GM19463 (cell line): ENCODE results near the gene FBLN5.
A peak's percentile ranks its signal among the peaks of the same experiment; 100 is the strongest.

ENCODE experiments used
- ATAC-seq: cut with Tn5 transposase; IDR thresholded peaks from one replicate; pipeline ENCODE4 v1.9.1; 2021; ENCODE audit warnings: mild to moderate bottlenecking, moderate library complexity; ENCODE audit not compliant: unreplicated experiment

FBLN5 gene

DNA sequence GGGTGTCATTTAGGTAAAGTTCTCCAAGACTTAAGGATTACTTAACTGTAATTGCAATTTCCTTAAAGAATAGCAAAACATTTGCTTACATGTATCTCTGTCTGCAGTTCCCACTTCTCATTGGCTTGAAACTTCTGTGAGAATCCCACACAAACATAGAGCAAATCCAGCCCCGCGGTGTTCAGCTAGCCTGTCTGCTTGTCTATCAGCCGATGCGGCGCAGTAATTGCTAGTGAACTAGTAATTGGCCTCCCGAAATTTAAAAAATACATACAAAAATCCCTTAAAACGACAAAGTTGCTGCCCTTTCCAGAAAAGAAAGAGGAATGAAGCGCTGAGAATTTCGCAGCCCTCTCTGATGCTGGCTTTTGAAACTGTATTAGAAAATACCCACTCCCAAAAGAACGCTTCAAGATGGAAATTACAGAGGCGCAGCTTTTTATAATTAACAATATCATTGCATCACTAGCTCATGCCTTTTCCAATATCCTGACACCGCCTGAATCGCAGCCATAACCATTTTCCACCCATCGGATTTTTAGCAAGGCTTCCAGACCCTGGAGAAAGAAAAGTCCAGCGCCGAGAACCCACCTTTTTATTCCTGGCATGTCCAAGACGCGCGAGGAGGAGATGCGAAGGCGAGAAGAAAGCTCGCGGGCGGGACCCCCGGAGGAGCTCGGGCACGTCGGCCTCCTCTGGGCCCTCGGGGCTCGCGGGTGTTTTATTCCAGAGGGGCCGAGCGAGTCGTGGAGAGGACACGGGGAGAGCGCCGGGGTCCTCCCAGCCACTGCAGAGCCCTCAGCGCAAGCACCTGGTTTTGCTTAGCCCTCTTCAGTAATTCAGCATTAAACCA lies 646 bp downstream of the FBLN5 start:
- no peak for ATAC-seq

DNA sequence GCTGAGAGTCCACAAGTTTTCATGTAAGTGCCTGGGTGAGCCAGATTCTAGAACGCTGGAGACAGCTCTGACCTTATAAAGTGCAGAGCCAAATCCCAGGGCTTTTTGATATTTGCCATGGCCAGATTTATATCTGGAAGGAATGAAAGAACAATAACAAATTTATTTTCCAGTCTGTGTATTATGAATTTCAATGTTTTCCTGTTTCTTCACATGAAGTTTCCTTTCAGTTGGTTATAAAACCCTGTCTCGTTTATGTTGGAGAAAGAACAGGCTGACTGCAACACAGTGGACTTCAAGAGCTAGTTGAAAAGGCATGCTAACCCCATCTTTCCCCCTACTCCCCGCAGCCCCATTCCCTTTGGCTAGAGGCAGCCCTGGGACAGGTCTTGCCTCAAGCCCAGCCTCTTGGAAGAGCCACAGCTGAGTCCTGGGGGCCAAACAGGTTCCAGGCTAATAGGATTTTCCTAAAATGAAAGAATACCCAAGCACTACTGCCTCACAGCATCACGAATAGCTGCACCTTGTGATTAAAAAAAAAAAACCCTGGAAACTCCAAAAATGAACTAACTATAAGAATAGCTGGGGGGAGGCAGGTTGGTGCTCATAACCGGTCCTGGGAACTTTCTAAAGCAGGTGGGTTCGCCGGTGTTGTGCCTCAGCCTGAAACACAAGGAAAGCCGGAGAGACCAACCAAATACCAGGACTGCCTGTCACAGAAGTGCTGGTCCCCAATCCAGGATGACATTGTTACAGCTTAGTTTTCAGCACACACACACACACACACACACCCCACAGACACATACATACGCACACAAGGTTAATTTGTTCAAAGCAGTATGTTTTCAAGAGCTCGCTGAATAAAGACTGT lies 1.5 kb downstream of the FBLN5 start:
- no peak for ATAC-seq

DNA sequence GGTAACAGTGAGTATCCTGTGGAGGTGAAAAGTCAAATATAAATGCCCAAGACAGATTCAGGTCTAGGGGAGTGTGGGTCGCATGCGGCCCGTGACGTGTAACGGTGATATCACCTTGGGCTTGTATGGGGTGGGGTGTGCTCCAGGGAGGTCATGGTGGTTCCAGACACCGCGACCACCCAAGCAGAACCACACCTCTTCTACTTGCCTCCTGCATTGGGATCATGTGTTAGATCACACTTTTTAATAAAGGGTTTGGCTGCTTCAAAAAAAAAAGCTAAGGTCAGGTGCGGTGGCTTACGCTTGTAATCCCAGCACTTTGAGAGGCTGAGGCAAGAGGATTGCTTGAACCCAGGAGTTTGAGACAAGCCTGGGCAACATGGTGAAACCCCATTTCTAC lies 4.5 kb downstream of the FBLN5 start:
- no peak for ATAC-seq

DNA sequence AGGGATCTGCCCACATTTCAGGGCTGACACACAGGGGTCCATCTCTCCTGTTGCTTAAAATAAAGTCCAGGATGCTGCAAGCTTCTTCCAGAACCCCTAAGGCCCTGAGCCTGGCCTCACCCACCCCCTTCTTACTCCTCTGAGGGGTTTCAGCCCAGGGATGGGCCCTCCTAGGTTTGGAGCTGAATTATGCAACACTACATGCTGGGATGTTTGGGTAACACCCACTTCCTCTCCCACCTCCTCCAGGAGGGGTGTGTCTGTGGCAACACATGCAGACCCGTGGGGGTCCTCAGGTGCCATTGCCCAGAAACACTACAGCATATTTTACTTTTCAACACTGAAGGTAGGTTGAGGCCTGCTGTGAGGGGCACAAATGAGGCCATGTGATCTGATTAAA lies 5.4 kb downstream of the FBLN5 start:
- no peak for ATAC-seq

DNA sequence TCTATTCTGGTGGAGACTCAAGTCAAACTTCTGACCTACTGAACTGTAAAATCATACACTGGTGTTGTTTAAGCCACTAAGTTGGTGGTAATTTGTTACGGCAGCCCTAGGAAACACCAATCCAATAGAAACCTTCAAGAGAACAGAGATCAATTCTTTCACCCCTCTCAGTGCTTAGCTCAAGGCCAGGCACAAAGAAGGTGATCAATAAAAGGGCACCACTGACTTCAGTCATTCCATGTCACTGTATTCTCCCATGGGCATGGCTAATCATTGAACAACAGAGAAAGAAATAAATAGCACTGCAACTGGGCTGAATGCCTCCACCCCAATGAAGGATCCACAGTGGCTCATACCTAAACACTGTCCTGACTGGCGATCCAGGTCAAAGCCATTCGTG lies 7.3 kb downstream of the FBLN5 start:
- no peak for ATAC-seq

DNA sequence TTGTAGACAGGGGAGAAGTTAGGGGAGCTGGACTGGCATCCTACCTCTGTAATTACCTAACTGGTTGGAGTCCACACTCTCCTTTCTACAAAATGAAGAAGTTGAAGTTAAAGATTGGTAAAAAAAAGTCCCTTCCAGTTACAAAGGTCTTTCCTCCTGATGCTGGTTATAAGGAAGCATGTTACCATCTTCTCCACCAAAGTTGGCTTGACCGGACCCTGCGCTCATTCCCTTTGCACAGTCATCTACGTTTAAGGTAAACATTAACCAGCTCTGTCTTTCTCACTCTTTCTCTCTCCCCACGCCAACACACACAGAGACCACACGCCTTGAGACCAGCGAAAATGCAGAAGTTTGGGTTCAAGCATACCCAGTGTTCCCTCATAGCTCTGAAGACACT lies 11.9 kb downstream of the FBLN5 start:
- ATAC-seq, result no peak

DNA sequence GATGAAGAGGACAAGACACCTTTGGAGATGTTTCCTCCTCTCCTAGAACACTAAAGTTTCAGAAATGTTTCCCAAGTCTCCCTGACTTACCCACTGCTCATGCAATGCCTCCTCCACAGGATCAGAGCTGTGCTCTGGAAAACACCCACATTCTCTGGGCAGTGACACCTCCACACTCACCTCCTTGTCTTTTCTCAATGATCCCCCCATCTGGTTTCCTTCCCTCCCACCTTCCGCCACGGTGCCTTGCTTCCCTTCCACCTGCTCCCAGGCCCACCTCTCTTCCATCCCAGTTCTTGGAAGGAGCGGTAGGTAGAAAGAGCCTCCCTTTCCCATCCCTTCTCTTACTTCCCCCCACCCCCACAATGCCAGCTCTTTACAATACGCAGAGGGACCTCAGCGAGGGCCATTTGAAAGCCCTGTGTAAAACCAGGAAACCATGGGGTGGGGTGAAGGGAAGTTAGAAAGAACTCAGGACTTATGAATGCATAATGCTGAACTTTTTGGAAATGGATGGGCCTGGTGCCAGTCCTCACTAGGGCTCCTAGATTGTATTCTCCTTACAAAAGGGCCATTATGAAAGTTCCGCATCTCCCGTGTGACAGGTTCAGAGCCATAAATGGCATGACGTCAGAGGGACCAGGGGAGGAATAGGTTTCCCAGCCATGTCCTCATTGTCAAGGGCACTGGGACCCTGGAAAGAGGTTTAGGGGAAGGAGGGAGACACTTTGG lies 12.8 kb downstream of the FBLN5 start:
- ATAC-seq, result no peak

DNA sequence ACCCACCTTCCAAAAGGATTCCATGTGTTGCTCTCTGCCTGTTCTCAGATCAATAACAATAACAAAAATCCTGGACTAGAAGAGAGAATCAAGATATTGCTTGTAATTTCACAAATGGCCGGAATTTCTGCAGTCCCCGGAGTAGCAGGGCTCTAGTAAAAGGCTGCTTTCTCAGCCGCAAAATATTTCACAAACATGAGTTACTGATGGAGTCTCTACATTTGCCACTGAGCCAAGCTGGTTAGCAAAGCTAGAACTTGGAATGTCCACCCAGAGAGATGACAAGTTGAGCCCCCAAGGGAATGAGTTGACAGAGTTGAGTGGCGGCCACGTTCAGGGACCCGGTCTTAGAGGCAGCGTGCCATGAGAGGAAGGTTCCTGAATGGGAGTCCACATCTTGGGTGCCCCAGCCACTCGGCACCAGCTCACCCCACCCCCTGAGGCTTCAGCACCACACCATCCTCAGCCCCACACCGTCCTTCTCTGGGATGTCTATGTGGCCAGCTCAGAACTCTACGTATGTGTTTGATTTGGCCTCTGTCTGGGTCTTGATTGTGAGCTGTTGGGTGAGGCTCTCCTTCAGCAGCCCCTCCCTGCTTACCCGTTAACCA lies 15.9 kb downstream of the FBLN5 start:
- ATAC-seq, result no peak

DNA sequence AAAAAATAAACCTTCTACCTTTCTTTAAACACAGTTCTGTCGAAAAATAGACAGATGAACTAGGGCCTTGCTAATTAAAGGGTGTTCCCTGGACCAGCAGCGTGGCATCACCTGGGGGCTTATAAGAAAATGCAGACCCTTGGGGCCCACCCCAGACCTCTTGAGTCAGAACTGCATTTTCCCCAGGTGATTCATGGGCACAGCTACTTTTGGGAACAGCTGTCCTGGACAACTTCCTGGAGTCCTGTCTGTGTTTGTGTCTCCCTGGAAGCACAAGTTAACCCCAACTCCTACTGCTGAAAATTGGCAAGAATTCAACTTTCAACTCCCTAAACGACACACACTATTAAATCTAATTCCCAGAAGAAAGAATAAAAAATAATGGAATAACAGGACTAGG lies 17.8 kb downstream of the FBLN5 start:
- ATAC-seq, result no peak

DNA sequence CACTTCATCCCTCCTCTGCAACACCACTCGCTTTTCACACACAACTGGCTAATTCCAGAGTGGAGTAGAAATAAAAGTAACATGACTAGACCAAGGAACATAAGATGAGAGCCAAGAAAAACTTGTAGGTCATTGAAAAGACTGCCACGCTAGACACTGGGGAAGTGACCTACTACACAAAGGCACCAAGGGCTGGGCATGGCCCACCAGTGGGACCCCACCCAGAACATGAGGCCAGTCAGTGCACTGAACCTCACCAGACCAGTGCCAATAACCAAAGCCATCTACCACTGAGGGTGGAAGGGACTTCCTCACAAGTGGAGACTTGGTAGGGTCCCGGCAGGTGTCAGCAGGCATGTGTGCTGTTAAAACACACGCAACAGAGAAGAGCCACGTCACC lies 19.7 kb downstream of the FBLN5 start:
- ATAC-seq, result no peak

DNA sequence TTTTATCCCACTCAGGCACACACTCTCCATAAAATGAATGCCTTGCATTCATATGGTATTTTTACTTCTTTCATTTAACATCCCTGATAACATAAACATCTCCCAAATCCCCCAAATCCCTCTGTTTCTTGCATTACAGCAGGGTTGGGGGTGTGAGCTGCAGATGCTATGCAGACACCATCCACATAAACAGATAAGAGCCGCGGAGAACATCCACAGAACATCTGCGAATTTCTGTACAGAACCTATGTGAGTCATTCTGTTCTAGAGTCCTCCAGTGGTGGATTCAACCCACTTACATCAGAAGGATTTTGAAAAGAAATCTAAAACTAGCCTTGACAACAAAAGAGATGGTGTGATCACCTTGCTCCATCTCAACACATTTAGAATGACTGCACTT lies 20.3 kb downstream of the FBLN5 start:
- ATAC-seq, result no peak

DNA sequence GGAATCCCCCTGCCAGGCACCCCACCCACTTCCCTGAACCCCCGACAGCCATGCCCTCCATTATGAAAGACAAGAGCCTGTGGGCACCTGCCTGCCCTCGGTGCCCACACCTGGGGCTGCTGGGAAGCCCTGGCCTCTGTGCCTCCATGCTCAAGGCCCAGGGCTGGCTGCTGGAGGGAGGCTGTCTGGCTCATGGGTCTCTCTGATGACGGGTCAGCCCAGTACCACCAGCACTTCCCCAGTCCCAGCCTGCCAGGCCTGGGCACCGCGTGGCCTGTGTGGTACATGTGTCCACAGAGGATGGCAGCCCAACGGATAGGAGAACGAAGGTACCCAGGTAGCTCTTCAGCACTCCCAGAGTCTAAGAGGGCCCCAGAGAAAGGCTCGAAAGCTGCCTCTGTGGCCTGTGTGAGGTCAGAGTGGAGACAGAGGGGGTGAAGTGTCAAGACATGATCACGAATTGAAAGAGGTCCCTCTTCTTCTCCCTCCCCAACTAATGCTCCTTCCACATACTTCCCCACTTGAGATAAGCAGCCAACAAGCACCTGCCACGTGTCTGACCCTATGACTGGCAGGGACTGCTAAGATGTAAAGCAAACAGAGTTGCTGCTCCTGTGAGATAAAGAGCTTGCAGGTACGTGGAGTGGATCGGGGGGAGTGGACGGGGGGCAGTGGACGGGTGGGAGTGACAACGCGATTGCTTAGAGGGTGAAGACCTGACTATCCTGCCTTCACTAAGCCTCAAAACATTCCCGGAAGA lies 21.2 kb downstream of the FBLN5 start:
- ATAC-seq, result no peak

DNA sequence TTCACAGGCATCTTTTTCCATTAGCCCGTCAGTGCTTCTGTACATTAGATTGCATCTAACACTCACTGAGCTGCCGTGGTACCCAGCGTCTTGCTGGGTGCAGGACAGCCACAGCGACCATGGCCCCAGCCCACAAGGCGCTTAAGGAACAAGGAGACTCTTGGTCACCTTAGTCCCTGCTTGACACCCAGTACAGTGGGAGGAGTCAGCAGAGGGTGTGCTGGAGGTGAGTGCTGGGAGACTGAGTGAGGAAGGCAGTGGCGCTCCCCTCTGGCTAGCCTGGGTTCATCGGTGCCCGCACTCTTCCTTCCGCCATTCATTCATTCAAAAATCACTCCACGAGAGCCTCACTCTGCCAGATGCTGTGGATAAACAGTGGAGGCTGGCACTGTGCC lies 21.8 kb downstream of the FBLN5 start:
- ATAC-seq, result no peak

DNA sequence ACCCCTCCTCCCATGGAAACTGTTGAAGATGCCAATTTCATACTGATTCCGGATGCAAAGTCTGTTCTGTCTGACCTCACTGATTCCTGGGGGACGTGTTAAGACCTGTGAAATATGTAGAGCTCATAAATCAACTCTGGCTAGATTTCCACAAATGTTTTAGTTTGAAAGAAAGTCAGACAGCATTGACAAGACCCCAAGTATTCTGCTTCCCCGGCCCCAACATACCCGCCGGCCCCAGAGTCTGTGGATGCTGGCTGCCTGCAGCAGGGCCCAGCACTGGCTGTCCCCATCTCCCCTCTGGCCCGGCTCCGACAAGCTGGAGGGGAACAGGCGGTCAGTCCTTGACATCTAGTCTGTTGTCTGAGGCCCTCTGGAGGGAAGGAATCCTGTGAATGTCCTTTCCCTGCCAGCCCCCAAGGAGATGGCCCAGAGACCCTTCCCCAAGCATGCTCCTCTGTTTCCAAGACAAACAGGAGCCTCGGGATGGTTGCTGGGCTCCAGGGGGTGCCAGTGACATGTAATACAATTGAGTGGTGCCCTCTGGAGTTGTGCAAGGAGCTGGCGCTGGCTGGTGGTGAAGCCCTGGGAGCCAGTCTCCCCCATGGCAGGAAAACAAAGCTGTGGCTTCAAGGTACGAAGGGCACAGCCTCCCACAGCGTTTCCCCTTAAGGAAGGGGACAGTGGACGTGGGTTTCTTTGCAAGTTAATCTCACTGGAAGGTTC lies 22.3 kb downstream of the FBLN5 start:
- ATAC-seq, result no peak

DNA sequence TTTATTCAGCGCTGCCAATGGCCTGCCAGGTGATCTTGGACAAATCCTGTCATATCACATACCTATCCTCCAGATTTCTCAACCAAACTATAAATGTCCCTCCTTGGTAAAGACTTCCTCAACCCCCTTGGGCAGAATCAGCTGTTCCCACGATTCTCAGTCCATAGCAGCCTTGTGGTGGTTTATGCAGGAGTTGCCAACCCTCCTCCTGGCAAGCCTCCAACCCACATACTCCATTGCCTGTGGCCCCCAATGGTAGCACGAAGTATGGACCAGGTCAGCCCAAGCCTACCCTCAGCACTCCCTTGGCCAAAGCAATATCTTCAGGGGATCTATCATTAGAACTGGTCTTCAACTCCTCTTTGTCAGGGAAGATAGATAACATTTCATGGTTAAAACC lies 27.0 kb downstream of the FBLN5 start:
- ATAC-seq, result no peak

DNA sequence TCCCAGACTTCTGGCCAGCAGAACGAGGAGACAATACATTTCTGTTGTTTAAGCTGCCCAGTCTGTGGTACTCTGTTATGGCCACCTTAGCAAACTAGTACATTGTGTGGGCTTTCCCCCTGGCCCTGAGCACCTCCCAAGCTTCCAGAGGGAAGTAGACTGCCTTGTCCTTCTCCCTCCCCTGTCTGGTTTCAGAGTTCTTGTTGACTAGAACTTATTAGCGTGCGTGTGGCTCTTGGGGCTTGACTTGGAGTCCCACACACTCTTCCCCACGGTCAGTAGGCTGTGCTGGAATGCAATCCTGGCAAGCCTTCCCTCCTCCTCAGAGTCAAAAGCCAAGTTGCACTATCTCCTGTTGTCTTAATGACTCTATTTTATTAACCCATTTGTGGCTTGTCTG lies 27.7 kb downstream of the FBLN5 start:
- no peak for ATAC-seq

DNA sequence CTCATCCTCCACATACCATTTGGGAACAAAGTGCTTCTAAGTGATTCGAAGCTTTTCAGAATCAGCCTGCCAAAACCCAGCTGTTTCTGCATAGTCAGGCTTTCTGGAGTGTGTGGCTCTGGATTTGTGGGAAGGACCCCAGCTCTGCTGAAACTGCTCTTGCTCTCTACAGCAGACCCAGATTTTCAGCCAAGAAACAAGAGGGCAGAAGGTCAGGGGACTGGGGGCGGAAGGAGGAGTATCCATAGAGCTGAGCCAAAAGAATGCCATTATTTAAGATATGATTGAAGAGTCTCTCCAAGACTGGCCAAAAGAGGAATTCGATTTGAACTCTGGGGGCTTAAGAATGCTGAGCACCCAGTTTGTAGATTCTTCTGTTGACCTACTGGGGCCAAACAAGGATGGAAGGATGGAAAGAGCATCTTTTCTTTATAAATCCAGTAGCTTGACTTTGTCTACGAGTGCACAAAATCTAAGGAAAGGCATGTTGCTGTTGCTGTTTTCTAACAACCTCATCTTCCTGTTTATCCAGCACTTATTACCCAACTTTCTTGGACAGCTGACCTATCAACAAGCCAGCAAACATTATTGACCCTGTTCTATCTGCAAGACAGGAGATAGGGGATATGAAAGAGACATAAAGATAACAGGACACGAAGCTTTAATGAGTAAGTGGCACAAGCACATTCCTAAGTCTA lies 29.2 kb downstream of the FBLN5 start:
- no peak for ATAC-seq

DNA sequence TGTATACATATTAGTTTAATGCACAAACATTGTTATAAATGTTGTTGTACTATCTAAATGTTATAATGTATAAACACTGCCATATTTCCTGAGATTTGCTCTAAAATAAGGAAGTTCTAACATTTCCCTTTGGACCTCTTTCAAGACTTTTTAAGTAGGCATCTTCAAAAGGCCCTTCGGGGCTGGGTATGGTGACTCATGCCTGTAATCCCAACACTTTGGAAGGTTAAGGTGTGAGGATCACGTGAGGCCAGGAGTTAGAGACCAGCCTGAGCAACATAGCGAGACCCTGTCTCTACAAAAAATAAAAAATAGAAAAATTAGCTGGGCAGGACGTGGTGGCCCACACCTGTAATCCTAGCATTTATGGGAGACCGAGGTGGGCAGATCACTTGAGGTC lies 35.5 kb downstream of the FBLN5 start:
- no peak for ATAC-seq

DNA sequence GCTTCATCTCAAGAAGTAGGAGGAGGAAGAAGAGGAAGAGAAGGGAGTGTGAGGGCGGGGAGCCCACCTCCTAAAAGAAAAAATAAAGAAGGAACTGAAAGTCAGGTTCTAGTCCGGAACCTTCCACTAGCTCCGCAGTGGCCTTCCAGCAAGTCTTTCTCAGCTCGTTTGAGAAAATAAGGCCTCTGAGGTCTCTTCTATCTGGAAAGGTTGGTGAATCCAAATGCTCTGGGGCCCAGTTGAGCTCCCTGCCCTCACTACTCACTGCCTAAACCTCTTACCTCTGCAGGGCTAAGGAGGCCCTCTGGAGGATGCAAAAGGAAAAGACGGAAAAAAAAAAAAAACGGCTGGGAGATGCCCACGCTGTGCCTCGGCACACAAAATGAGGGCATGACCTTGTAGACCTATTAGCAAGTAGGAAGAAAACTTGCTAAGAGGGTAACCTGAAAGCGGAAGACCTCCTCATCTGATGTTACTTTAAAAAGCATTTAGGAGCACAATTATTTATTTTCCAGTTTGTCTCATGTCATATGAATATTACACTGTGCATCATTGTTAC lies 35.9 kb downstream of the FBLN5 start:
- ATAC-seq, result peak; percentile 54
